NCI-H510A (cell line): ENCODE measurements around the gene MRPL27.

ENCODE experiments used
- DNase-seq: peaks from one replicate; lab custom pipeline; 2025; lab: John Stamatoyannopoulos, UW

MRPL27 gene

GRCh38 chr17:50360486-50361115, 12.4 kb downstream of the MRPL27 start:
- no peak for DNase-seq

DNA sequence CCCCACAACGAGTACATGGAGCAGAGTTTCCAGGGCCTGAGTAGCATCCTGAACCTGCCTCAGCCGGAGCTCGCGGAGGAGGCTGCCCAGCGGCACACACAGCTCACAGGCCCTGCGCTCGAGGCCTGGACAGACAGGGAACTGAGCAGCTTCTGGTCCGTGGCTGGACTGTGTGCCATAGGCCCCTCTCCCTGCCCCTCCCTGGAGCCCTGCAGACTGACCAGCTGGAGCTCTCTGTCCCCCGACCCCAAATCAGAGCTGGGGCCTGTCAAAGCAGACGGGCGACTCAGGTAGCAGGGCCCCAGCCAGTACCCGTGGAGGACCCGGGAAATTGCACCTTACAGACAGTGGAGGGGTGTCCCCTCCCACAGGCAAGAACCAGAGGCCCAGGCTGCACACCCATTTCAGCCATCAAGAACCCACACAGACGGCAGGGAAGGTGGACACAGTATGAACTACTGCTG, 13.0 kb downstream of the MRPL27 start:
- no peak for DNase-seq

GRCh38 chr17:50359005-50359699, 13.8 kb downstream of the MRPL27 start:
- DNase-seq, result no peak

GRCh38 chr17:50358177-50358576, 14.8 kb downstream of the MRPL27 start:
- DNase-seq, result no peak

- no peak for DNase-seq
Measured at GRCh38 chr17:50356892-50357510, 16.0 kb downstream of the MRPL27 start.

GRCh38 chr17:50356418-50356817, 16.6 kb downstream of the MRPL27 start:
- no peak for DNase-seq

DNA sequence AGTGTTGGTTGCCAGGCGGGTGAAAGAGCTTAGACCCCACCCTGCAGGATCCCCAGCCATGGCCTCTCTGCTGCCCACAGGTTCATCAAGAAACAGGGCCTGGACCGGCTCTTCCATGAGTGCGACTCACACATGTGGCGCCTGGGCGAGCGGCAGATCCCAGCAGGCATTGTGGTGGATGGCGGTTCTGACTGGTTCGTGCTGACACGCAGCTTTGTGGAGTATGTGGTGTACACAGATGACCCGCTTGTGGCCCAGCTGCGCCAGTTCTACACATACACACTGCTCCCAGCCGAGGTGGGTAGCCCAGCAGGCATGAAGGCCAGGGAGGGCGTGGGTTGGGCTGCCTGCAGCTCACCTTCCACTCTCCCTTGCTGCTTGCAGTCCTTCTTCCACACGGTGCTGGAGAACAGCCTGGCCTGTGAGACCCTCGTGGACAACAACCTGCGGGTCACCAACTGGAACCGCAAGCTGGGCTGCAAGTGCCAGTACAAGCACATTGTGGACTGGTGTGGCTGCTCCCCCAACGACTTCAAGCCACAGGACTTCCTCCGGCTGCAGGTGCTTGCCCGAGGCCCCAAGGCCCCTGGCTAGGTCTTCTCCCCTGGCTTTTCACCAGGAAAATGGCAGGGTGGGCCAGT, 17.2 kb downstream of the MRPL27 start:
- DNase-seq, result no peak

DNA sequence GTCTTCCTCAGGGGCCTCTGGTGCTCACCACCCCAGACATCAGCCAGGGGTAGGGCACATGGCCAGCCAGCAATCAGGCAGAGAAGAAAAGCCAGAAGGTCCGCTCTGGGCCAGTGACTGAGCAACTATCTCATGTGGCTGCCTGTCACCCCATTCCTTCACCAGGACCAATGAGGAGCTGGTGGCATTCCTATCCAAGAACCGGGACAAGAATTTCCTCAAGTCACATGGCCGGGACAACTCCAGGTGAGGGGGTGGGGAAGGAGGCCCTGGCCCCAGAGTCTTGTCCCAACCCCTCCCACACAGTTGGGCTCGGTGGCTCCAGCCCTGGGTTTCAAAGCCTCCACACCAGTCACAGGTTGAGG, 17.7 kb downstream of the MRPL27 start:
- DNase-seq, result no peak

- DNase-seq, result no peak
Measured at GRCh38 chr17:50354776-50355175, 18.2 kb downstream of the MRPL27 start.

GRCh38 chr17:50354198-50354597, 18.8 kb downstream of the MRPL27 start:
- DNase-seq, result no peak

DNA sequence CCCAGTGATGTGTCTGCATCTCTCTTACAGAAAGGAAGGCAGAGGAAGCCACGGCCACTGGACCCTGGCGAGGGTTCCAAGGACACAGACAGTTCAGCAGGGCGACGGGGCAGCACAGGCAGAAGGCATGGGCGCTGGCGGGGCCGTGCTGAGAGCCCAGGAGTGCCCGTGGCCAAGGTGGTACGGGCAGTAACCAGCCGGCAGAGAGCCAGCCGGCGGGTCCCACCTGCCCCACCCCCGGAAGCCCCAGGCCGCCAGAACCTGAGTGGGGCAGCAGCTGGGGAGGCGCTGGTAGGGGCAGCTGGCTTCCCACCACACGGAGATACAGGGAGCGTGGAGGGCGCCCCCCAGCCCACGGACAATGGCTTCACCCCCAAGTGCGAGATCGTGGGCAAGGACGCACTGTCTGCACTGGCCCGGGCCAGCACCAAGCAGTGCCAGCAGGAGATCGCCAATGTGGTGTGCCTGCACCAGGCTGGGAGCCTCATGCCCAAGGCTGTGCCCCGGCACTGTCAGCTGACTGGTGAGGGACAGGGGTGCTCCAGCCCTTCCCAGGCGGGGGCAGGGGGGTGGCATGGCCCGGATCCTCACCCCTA, 19.3 kb downstream of the MRPL27 start:
- no peak for DNase-seq

DNA sequence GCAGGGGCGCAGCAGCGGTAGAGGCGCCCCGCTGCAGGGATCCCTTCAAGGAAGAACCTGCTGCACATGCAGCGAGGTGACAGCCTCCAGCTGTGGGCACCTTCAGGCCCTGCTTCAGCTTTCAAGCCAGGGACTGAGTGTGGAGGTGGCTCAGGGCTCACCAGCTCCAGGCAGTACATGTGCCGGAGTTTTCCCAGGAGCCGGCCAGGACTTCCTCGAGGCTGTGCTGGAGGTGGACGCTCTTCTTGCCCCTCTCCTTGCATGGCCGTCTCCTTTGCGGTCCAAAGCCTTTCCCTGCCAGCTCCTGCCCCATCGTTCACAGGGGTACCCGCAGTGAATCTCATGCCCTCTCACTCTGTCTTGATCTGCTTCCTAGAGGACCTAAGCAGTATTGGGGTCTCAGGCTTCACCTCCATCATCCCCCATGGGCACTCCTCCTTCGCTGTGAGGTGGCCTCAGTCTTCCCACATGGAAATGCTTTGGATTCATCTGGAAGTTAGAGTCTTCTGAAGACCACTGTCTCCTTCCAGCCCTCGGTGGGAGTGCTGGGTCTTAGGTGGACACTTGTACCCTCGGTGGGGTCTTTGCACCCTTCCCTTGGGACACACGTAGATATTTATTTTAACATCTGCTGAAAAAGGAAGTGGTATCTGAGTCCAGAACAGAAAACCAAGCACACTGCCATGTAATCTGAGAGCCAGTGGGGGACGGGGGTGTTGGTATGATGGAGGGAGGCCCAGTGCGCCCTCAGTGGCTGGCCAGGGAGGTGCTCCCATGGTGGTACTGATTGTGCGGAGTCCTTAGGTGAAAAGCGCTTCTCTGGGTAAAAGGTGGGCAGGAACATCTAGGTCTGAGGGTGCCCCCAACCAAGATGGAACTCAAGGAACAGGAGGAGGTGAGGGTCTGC, 20.0 kb downstream of the MRPL27 start:
- no peak for DNase-seq

GRCh38 chr17:50352072-50352692, 20.8 kb downstream of the MRPL27 start:
- DNase-seq, result no peak

DNA sequence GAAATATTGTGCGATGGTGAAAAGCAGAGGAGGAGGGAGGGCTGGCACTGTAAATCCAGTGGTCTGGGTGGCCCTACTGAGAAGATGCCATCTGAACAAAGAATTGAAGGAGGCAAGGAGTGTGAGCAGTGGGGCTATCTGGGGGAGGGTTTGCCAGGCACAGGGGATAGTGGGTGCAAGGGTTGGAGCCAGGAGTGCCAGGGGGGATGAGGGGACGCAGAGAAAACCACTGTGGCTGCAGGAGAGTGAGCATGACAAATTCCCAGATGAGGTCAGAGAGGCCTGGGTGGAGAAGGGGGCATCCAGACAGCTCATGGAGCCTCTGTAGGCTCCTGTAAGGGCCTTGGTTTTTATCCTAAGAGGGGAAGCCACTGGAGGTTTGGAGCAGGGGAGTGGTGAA, 22.3 kb downstream of the MRPL27 start:
- no peak for DNase-seq

DNA sequence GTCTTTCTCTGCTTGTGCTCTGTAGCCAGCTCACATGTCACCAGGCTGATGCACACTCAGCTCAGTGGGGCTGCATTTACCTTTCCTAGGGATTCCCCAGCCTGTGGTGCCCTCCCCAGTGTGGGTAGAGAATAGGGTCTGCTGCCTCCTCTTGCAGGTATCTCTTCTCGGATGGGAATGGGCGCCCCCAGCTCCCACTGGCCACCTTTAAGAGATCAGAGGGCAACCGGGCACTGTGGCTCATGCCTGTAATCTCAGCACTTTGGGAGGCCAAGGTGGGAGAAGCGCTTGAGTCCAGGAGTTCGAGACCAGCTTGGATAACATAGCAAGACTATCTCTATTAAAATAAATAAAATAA, 23.8 kb downstream of the MRPL27 start:
- DNase-seq, result no peak

GRCh38 chr17:50348522-50349242, 24.3 kb downstream of the MRPL27 start:
- DNase-seq, result no peak

DNA sequence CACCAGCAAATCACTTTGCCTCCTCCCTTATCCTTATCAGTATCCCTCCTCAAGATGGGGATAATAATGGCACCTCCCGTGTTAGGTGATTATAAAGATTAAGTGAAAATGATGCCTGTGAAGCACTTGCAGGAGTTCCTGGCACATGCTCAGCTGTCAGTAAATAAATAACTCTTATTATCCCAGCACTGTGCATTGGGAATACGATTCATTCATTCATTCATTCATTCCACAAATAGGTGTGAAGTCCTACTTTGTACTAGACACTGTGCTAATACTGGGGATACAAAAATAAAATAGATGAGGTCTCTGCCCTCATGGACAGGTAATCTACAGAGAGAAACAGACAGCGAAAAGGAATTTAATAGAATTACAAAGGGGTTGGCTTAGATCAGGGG, 25.1 kb downstream of the MRPL27 start:
- DNase-seq, result no peak

GRCh38 chr17:50347117-50347893, 25.7 kb downstream of the MRPL27 start:
- DNase-seq, result no peak

DNA sequence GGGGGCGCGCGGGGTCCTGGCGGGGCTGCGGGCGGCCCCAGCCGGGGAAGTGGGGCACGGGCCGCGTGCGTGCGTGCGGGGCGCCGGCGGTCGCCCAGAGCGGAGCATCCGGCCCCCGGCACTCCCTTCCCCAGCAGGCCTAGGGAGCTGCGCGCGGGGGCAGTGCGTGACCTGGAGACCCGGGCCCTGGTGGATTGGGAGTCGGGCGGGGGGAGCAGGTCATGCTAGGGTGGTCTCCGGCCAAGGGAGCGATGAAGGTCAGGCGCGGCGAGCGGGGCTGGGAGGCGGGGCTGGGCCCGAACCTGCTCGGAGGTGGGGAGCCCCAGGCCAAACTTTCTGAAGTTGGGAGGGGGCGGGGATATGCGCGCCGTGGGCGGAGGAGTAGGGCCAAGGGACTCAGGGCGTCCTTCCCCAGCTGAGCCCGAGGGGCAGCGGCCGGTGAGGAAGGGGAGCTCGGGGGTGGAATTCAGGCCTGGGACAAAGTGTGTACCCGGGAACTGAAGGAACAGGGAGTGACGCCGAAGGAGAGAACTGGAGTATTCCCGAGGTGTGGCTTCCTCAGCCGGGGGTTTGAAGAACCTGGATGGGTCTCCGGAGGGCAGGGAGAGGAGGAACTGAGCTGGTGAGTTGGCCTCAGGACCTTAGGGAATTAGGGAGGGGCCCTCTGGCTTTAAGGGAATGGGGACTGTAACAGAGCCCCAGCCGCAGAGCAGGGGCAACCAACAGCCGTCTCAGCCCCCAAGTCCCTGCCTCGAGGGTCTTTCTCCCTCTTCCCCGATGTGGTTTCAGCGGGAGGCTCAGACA, 26.5 kb downstream of the MRPL27 start:
- no peak for DNase-seq
